Measurements from ENCODE around the gene SETD7.

SETD7 gene

DNA sequence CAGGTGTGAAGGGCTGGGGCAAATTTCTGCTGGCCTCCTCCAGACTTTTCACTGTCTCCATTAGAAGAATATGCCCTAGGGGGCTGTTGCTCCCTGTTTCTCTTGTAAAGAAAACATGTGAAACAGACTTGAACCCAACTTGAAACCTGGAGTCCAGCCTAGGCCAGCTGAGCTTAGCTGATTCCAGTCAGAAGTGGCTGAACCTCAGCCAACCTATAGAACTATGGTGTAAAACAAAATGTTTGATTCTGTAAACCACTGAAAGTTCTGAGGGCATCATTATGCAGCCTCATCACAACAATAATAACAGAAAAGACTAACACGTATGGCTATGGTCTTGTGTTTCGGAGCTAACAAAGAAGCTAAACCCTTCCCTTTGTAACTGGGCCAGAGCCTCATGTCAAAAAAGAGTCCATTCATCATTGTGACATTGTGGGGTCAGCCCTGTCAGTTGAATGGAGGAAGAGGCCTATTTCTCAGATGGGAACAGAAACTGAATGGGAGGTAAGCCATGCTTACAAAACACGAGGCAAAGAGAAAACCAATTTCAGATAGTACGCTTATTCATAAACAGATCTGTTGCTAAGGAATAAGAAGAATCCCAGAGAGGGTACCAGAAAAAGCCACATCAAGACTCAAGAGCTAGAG is 34.1 kb downstream of the SETD7 start:
- no peak for ATAC-seq
- TF ChIP-seq ESRRG (CRISPR knock-in tag; IDR thresholded peaks at IDR 0.05): no peak
- TF ChIP-seq ZNF8 (CRISPR knock-in tag; IDR thresholded peaks at IDR 0.05): no peak
- TF ChIP-seq OSR1 (CRISPR knock-in tag; IDR thresholded peaks at IDR 0.05): no peak
- TF ChIP-seq SNAI2 (CRISPR knock-in tag; IDR thresholded peaks at IDR 0.05): no peak
- TF ChIP-seq, protein P1, sequence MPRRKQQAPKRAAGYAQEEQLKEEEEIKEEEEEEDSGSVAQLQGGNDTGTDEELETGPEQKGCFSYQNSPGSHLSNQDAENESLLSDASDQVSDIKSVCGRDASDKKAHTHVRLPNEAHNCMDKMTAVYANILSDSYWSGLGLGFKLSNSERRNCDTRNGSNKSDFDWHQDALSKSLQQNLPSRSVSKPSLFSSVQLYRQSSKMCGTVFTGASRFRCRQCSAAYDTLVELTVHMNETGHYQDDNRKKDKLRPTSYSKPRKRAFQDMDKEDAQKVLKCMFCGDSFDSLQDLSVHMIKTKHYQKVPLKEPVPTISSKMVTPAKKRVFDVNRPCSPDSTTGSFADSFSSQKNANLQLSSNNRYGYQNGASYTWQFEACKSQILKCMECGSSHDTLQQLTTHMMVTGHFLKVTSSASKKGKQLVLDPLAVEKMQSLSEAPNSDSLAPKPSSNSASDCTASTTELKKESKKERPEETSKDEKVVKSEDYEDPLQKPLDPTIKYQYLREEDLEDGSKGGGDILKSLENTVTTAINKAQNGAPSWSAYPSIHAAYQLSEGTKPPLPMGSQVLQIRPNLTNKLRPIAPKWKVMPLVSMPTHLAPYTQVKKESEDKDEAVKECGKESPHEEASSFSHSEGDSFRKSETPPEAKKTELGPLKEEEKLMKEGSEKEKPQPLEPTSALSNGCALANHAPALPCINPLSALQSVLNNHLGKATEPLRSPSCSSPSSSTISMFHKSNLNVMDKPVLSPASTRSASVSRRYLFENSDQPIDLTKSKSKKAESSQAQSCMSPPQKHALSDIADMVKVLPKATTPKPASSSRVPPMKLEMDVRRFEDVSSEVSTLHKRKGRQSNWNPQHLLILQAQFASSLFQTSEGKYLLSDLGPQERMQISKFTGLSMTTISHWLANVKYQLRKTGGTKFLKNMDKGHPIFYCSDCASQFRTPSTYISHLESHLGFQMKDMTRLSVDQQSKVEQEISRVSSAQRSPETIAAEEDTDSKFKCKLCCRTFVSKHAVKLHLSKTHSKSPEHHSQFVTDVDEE (CRISPR knock-in tag; IDR thresholded peaks at IDR 0.05): no peak
- no peak for TF ChIP-seq ZFP3 (CRISPR knock-in tag; IDR thresholded peaks at IDR 0.05)
- TF ChIP-seq, protein P2, sequence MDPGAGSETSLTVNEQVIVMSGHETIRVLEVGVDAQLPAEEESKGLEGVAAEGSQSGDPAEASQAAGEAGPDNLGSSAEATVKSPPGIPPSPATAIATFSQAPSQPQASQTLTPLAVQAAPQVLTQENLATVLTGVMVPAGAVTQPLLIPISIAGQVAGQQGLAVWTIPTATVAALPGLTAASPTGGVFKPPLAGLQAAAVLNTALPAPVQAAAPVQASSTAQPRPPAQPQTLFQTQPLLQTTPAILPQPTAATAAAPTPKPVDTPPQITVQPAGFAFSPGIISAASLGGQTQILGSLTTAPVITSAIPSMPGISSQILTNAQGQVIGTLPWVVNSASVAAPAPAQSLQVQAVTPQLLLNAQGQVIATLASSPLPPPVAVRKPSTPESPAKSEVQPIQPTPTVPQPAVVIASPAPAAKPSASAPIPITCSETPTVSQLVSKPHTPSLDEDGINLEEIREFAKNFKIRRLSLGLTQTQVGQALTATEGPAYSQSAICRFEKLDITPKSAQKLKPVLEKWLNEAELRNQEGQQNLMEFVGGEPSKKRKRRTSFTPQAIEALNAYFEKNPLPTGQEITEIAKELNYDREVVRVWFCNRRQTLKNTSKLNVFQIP (CRISPR knock-in tag; IDR thresholded peaks at IDR 0.05; ENCODE audit: borderline replicate concordance, low read depth): no peak
- no peak for TF ChIP-seq ZC3H10 (CRISPR knock-in tag; IDR thresholded peaks at IDR 0.05)
- no peak for TF ChIP-seq ZFP30 (CRISPR knock-in tag; IDR thresholded peaks at IDR 0.05)
- TF ChIP-seq, protein P3, sequence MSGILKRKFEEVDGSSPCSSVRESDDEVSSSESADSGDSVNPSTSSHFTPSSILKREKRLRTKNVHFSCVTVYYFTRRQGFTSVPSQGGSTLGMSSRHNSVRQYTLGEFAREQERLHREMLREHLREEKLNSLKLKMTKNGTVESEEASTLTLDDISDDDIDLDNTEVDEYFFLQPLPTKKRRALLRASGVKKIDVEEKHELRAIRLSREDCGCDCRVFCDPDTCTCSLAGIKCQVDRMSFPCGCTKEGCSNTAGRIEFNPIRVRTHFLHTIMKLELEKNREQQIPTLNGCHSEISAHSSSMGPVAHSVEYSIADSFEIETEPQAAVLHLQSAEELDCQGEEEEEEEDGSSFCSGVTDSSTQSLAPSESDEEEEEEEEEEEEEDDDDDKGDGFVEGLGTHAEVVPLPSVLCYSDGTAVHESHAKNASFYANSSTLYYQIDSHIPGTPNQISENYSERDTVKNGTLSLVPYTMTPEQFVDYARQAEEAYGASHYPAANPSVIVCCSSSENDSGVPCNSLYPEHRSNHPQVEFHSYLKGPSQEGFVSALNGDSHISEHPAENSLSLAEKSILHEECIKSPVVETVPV (CRISPR knock-in tag; IDR thresholded peaks at IDR 0.05): no peak
- TF ChIP-seq ARNTL (CRISPR knock-in tag; IDR thresholded peaks at IDR 0.05; ENCODE audit: borderline replicate concordance, low read depth): no peak
- no peak for TF ChIP-seq PPARA (CRISPR knock-in tag; IDR thresholded peaks at IDR 0.05; ENCODE audit: borderline replicate concordance)
- TF ChIP-seq RARB (CRISPR knock-in tag; IDR thresholded peaks at IDR 0.05): no peak
- TF ChIP-seq BACH2 (CRISPR knock-in tag; IDR thresholded peaks at IDR 0.05; ENCODE audit: borderline replicate concordance): no peak
- no peak for TF ChIP-seq TOX (CRISPR knock-in tag; IDR thresholded peaks at IDR 0.05; ENCODE audit: borderline replicate concordance)
- TF ChIP-seq ZNF565 (CRISPR knock-in tag; conservative IDR thresholded peaks at IDR 0.05; ENCODE audit: low read depth): no peak
- TF ChIP-seq, protein P4, sequence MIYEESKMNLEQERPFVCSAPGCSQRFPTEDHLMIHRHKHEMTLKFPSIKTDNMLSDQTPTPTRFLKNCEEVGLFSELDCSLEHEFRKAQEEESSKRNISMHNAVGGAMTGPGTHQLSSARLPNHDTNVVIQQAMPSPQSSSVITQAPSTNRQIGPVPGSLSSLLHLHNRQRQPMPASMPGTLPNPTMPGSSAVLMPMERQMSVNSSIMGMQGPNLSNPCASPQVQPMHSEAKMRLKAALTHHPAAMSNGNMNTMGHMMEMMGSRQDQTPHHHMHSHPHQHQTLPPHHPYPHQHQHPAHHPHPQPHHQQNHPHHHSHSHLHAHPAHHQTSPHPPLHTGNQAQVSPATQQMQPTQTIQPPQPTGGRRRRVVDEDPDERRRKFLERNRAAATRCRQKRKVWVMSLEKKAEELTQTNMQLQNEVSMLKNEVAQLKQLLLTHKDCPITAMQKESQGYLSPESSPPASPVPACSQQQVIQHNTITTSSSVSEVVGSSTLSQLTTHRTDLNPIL (CRISPR knock-in tag; IDR thresholded peaks at IDR 0.05; ENCODE audit: low read depth): no peak
- TF ChIP-seq CSDC2 (CRISPR knock-in tag; IDR thresholded peaks at IDR 0.05): no peak

DNA sequence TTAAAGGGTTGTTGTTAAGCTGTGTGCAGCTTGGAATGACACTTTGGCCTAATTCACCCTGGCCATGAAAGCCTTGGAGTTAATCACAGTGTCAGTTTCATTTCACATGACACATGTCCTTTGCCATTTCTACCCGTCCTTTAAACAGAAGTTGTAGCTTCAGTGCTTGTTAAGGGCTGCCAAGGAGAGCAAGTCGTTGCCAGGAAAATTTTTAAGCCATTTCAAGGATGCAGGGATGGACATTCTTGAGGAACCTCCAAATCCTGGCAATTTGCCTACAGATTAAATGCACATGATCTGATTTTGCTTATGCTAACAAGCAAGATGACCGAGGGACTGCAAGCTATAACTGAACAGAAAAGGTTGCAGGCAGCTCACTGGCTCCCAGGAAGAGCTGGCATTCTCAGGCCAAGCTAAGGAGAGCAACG is 40.5 kb downstream of the SETD7 start:
- no peak for ATAC-seq
- TF ChIP-seq, protein P5, sequence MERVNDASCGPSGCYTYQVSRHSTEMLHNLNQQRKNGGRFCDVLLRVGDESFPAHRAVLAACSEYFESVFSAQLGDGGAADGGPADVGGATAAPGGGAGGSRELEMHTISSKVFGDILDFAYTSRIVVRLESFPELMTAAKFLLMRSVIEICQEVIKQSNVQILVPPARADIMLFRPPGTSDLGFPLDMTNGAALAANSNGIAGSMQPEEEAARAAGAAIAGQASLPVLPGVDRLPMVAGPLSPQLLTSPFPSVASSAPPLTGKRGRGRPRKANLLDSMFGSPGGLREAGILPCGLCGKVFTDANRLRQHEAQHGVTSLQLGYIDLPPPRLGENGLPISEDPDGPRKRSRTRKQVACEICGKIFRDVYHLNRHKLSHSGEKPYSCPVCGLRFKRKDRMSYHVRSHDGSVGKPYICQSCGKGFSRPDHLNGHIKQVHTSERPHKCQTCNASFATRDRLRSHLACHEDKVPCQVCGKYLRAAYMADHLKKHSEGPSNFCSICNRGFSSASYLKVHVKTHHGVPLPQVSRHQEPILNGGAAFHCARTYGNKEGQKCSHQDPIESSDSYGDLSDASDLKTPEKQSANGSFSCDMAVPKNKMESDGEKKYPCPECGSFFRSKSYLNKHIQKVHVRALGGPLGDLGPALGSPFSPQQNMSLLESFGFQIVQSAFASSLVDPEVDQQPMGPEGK (CRISPR knock-in tag; IDR thresholded peaks at IDR 0.05; ENCODE audit: borderline replicate concordance): no peak
- TF ChIP-seq RARB (CRISPR knock-in tag; IDR thresholded peaks at IDR 0.05): no peak
- TF ChIP-seq ESRRG (CRISPR knock-in tag; IDR thresholded peaks at IDR 0.05): no peak
- no peak for TF ChIP-seq BACH2 (CRISPR knock-in tag; IDR thresholded peaks at IDR 0.05; ENCODE audit: borderline replicate concordance)
- TF ChIP-seq PPARA (CRISPR knock-in tag; IDR thresholded peaks at IDR 0.05; ENCODE audit: borderline replicate concordance): no peak
- no peak for TF ChIP-seq ARNTL (CRISPR knock-in tag; IDR thresholded peaks at IDR 0.05; ENCODE audit: borderline replicate concordance, low read depth)
- TF ChIP-seq ZNF8 (CRISPR knock-in tag; IDR thresholded peaks at IDR 0.05): no peak
- no peak for TF ChIP-seq ZFP30 (CRISPR knock-in tag; IDR thresholded peaks at IDR 0.05)
- no peak for TF ChIP-seq ZFP3 (CRISPR knock-in tag; IDR thresholded peaks at IDR 0.05)
